GM23248 (cell line): Measurements from ENCODE around the gene CTF1.

Source experiments
- EZH2 ChIP-seq: fragments of 200-600 bp; sonication (generic); IDR thresholded peaks from 2 replicates; pipeline ENCODE4 v1.6.1; 2018; ENCODE audit warnings: antibody characterized with exemption, mild to moderate bottlenecking; ENCODE audit not compliant: insufficient read depth, poor library complexity, severe bottlenecking
- EZH2phosphoT487 ChIP-seq: fragments of 200-600 bp; sonication (generic); IDR thresholded peaks from 2 replicates; pipeline ENCODE4 v1.6.1; 2018; ENCODE audit warnings: antibody characterized with exemption, moderate library complexity, mild to moderate bottlenecking, low read depth; ENCODE audit not compliant: insufficient read depth

DNA sequence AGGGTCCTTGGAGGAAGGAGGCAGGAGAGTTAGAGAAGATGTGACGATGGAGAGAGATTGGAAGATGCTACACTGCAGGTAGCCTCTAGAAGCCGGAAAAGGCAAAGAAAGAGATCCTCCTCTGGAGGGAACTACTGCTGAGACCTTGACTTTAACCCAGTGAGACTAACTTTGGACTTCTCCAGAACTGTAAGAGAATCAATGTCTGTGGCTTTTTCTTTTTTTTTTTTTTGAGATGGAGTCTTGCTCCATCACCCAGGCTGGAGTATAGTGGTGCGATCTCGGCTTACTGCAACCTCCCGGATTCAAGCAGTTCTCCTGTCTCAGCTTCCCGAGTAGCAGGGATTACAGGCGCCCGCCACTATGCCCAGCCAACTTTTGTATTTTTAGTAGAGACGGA, 11.2 kb upstream of the CTF1 start:
- TF ChIP-seq EZH2phosphoT487 (no peak), EZH2 (no peak)
